NCI-H510A treated with DMSO at 0.1 percent for 48 hours (cell line): ENCODE results near the gene ACVR1B.

Source experiments
- DNase-seq: peaks from one replicate; lab custom pipeline; 2025; lab: John Stamatoyannopoulos, UW

Gene ACVR1B

DNA sequence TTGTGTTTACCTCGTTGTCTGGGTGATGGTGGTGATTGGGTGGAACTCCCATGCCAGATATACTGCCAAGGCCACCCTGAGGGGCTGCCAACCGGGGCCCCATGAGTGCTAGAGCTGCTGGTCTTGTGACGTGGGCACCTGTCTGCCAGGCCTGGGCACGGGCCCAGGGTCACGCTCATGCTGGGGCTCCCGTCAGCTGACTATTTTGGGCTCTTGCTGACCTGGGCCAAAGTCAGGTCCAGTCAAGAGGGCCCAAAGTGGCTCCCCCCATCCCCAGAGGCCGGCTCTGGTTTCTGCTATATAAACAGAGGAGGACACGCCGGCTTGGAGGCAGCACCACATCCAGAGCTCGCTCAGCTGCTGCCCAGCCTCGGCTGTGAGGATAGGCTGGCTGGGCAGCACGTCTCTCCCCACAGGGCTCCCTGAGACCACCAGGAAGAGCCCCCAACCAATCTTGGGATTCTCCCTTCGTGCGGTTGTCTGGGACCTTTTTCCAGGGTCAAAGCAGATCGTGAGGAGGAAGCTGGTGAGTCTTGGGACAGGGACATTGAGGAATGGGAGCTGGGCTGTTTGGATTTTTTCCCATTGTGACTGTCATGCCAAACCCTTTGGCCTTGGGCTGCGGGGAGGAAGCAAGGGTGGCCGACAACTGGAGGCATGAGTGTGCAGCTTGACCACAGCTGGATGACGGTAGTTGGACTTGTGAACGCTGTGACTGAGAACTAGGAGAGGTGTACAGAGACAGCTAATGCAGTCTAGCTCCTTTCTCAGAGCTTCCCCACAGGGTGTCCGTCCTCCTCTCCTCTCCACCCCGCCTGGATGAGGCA is 92.1 kb downstream of the ACVR1B start:
- DNase-seq, result no peak

DNA sequence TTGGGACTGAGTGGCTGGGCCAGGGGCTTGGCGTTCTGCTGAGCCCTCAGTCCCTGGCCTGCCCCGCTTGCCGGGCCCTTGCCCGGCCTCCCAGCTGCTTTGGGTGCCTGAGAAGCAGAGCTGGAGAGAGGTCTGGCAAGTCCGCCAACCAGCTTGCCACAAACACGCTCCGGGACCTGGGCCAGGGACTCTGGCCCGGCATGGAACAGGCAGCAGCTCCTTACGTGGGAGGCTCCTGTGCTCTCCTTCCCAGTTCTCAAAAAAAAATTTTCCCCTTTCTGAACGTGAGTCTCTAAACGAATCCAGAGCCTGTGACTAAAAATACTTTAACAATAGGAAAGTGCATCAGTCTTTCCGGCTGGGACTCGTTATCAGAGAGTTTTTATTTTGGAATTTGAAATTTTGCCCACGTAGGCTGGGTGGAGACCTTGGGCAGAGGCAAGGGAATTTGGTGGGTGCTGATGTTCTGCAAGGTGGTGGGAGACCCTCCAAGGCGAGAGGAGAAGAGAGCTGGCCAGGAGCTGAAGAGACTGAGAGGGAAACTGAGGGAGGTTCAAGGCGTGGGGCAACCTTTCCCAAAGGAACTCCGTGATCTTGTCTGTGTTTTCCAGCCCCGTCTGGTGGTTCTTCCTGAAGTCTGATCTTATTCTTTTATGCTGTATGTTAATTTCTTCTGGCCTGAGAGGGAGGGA is 92.9 kb downstream of the ACVR1B start:
- no peak for DNase-seq

DNA sequence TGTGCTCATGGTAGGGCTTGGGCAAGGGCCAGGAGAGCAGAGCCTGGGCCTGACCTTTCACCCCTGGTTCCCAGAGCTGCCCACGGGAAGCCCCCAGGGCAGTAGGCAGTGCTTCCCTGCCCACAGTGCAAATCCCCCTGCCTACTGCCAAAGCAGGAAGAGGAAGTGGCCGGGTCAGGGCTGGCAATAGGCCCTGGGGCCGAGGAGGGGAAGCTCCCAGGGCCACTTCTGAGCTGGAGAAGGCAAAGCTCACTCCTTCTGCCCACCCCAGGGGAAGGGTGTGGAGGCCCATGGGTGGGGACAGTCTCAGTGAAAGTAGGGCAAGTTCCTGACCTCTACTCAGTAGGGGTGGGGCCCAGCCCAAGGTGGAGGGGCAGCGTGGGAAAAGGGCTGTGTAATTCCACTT is 94.3 kb downstream of the ACVR1B start:
- no peak for DNase-seq
